Astrocyte of the spinal cord (primary cell): ENCODE data around the gene SYT13.
A peak's percentile ranks its signal among the peaks of the same experiment; 100 is the strongest.

Experiments used
- DNase-seq: peaks from one replicate; pipeline ENCODE4 v3.0.0; 2011; ENCODE audit warnings: low read depth, low spot score
- H3K4me3 ChIP-seq: 2 replicates; pipeline ENCODE4 v1.5.1; 2011; ENCODE audit warnings: low read depth, mild to moderate bottlenecking, low read length, moderate library complexity
- in situ Hi-C: cut with HindIII; loops from 2 replicates; pipeline ENCODE4 v1.10.0; 2017; ENCODE audit warnings: low sequenced_read_pairs
- TF ChIP-seq, protein P1 (sequence below): IDR thresholded peaks from 2 replicates; pipeline ENCODE4 v1.5.1; 2012; ENCODE audit warnings: low read depth, mild to moderate bottlenecking, low read length, inconsistent platforms

SYT13 gene

DNA sequence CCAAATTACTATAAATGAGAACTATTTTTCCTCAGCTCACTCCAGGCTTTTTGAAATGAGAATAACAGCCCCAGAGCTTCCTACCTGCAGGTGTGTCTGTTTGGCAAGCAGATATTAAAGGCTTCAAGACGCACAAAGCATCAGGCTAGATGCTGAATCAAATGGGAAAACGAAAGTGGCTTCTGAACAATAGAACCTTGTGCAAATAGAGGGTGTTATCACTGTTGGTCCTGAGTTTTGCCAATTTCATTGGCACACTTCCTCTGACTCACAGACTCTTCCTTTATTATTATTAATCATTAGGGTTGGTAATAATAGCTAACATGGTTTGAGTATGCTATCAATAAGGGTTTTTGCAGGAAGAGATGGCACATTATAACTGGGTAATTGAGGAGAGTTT is 13.4 kb downstream of the SYT13 start:
- TF ChIP-seq, protein P1, sequence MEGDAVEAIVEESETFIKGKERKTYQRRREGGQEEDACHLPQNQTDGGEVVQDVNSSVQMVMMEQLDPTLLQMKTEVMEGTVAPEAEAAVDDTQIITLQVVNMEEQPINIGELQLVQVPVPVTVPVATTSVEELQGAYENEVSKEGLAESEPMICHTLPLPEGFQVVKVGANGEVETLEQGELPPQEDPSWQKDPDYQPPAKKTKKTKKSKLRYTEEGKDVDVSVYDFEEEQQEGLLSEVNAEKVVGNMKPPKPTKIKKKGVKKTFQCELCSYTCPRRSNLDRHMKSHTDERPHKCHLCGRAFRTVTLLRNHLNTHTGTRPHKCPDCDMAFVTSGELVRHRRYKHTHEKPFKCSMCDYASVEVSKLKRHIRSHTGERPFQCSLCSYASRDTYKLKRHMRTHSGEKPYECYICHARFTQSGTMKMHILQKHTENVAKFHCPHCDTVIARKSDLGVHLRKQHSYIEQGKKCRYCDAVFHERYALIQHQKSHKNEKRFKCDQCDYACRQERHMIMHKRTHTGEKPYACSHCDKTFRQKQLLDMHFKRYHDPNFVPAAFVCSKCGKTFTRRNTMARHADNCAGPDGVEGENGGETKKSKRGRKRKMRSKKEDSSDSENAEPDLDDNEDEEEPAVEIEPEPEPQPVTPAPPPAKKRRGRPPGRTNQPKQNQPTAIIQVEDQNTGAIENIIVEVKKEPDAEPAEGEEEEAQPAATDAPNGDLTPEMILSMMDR: no peak
- DNase-seq: no peak
- in situ Hi-C loops: no loop called here
- H3K4me3 ChIP-seq: no peak overlapping the region

DNA sequence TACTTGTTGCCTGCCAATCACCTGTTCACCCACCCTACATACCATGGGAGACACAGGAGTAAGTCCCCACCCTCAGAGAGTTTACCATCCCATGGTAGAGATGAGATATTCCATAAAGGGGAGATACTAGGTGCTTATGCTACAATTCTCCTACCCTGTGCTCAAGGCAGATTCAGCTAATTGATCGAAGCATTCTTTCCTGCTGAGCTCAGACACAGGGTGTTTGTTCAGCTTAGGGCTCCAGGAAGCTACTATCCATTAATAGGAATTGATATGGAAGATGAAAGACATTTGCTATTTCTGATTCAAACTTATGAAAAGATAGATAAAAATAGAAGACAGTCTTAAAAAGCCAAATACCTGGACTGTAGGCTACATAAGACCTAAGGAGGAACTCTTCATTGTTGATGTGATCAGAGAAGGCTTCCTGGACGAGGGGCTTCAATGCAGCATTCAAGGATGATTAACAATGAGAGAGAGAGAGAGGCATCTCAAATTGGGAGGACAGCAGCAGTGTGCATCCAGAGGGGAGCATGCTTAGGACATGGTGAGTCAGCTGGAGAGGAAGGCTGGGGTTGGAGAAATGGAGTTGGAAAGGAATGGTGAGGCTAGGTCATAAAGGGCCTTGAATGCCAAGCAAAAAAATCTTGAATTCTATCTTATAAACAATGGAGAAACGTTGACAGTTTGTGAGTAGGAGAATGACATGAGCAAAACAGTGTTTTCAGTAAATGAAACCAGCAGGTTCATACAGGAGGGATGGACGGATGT is 15.0 kb downstream of the SYT13 start:
- DNase-seq: no peak
- H3K4me3 ChIP-seq: no peak overlapping the region
- TF ChIP-seq, protein P1: no peak
- in situ Hi-C loops: no loop called here

DNA sequence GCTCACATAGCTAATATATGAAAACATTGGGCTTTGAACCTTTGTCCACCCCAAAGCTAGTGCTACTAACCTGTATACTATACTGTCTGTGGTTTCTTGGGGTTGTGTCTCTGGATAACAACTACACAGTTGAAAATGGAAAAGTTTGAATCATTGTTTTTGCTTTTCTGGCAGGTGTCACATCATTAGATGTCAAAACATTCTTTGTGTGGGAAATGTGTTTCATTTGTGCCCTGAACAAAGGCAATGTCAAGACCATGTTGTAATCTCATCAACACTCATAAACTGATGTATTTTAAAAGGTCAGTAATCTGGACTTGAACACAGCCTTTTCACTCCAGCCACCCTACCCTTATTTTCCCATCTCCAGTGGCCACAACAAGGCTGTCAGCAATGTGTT is 16.5 kb downstream of the SYT13 start:
- TF ChIP-seq, protein P1: no peak

DNA sequence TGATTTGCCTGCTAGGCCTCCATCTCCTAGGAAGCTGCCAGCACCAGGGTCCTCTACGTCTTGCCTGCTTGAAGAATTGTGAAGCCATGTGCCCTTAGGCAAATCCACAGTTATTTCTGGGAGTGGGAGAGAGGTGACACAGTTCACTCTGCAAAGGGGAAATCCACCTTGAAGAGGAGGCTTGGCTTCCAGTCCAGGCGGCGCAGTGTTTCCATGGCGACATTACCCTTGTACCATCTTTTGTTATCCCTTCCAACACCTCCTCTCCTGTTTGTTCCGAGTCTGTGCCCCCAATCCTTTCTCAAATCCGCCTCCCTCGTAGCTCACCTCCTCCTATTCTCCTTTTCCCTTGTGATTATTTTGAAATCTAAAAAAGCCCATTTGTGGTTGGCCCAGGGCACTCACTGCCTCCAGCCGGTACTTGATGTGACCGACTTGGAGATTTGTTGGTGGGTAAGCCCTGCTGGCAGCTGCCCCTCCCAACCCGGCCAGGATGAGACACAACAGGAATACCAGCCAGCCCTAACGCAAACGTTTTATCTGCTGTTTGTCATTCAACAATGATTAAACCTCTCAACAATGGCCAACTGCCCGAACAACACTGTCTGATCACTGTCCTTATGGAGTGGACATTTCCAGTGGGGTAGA is 18.4 kb downstream of the SYT13 start:
- in situ Hi-C loops: no loop called here
- H3K4me3 ChIP-seq: no peak overlapping the region
- TF ChIP-seq, protein P1: no peak
- no peak for DNase-seq

More for the DNA sequence above, 16.5 kb downstream of the SYT13 start:
- no peak overlapping the region for H3K4me3 ChIP-seq
- DNase-seq: no peak
- in situ Hi-C loops: no loop called here

DNA sequence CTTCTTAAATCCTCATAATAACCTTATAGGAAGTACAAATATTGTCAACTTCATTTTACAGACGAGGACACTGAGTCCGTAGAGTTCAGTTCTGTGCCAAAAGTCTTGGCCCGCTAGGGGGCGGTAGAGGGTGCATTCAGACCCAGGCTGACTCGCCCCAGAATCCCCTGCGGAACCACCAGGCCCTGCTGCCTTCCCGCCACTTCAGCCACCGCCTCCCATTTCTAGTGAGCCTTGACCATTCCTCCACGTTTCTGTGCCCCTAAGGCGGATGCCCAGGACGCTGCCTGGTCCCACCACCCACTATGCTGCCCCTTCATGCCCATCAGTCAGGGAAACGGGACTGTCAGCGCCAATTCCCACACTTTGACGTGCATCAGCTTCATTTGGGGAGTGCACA is 19.1 kb downstream of the SYT13 start:
- TF ChIP-seq, protein P1: peak; percentile 28
- DNase-seq: no peak
- in situ Hi-C loops: no loop called here
- H3K4me3 ChIP-seq: no peak overlapping the region

DNA sequence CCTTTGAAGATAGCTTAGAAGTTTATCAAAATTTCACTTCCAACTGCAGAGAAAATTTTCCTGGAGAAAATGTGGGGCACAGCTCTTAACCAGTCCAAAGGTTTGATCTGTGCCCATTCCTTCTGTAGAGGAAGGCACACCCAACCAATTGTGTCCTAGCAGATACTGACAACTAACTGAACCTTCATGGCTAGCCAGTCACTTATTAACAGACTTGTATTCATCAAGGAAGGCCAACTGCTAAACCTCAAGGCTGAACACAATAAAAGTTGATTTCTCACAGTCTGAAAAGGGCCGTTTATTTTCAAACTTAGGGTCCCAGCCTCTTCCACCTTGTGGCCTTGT is 19.5 kb downstream of the SYT13 start:
- H3K4me3 ChIP-seq: no peak overlapping the region

More for the DNA sequence above, 19.5 kb downstream of the SYT13 start:
- TF ChIP-seq, protein P1: no peak
- in situ Hi-C loops: no loop called here
- no peak for DNase-seq
